Fibroblast of upper back skin (primary cell): ENCODE data around the gene MAML3.

Experiments used
- DNase-seq: peaks from one replicate; pipeline ENCODE4 v3.0.0-alpha.2; 2013

Gene MAML3

GRCh38 chr4:139799615-139800014 is 354.4 kb downstream of the MAML3 start:
- no peak for DNase-seq

- no peak for DNase-seq
These were observed 355.5 kb downstream of the MAML3 start for GRCh38 chr4:139798456-139798855.

- DNase-seq, result no peak
These were observed 356.7 kb downstream of the MAML3 start for GRCh38 chr4:139797287-139797686.

GRCh38 chr4:139795527-139796314 is 358.3 kb downstream of the MAML3 start:
- DNase-seq, result peak; percentile 29

GRCh38 chr4:139794158-139794954 is 359.6 kb downstream of the MAML3 start:
- peak; percentile 70 for DNase-seq

- DNase-seq, result no peak
These were observed 362.3 kb downstream of the MAML3 start for GRCh38 chr4:139791681-139792080.

- DNase-seq, result no peak
These were observed 363.7 kb downstream of the MAML3 start for GRCh38 chr4:139790291-139790690.

- DNase-seq, result no peak
These were observed 364.8 kb downstream of the MAML3 start for GRCh38 chr4:139789096-139789654.

GRCh38 chr4:139786494-139787354 is 367.3 kb downstream of the MAML3 start:
- DNase-seq, result no peak

GRCh38 chr4:139785356-139785755 is 368.6 kb downstream of the MAML3 start:
- DNase-seq, result no peak

- no peak for DNase-seq
These were observed 370.1 kb downstream of the MAML3 start for GRCh38 chr4:139783741-139784484.

GRCh38 chr4:139782926-139783522 is 371.0 kb downstream of the MAML3 start:
- DNase-seq, result no peak

GRCh38 chr4:139781066-139781465 is 372.9 kb downstream of the MAML3 start:
- DNase-seq, result no peak

GRCh38 chr4:139779691-139780090 is 374.3 kb downstream of the MAML3 start:
- no peak for DNase-seq

GRCh38 chr4:139777757-139778156 is 376.2 kb downstream of the MAML3 start:
- DNase-seq, result no peak

GRCh38 chr4:139776235-139776634 is 377.7 kb downstream of the MAML3 start:
- DNase-seq, result no peak

GRCh38 chr4:139774759-139775487 is 379.1 kb downstream of the MAML3 start:
- no peak for DNase-seq

- no peak for DNase-seq
These were observed 380.2 kb downstream of the MAML3 start for GRCh38 chr4:139773560-139774318.

- DNase-seq, result no peak
These were observed 383.6 kb downstream of the MAML3 start for GRCh38 chr4:139770361-139770760.

GRCh38 chr4:139769364-139769763 is 384.6 kb downstream of the MAML3 start:
- DNase-seq, result no peak
